Measurements from ENCODE around the gene LIN7C.
"Not testable (repeated sequence)": the region's sequence is repeated elsewhere in the genome, so short reads cannot be mapped to it uniquely, and the experiment has no call there.

Gene LIN7C

DNA sequence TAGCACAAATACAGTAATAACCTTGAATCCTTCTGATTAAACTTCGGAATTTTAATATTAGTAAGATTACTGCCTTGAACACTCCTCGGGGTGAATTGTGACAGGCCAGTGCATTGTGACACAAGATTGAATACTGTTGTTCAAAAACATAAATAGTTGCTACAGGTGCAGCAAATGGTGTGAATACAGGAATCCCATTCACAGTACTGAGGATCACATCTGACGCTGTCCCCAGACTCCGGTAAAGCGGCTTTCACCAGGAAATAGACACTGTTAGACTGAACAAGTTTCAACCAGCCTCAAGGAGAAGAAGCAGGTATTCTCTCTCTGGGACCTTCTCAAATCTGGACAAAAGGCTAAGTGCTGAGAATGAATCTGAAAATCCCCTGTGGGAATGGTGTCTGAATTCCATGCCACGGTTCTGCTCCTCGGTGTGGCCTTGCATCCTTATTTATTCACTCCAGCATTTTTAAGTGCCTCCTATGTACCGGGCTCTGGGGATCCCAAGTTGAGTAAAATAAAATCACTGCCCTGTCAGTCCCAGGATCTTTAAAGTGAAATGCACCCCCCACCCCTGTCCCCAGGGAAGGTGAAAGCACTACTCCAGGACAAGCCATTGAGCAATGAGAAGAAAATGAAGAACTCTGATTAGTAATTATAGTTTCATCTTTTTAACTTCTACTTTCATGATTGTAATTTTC lies 37.4 kb downstream of the LIN7C start:
- DNase-seq, result no peak

DNA sequence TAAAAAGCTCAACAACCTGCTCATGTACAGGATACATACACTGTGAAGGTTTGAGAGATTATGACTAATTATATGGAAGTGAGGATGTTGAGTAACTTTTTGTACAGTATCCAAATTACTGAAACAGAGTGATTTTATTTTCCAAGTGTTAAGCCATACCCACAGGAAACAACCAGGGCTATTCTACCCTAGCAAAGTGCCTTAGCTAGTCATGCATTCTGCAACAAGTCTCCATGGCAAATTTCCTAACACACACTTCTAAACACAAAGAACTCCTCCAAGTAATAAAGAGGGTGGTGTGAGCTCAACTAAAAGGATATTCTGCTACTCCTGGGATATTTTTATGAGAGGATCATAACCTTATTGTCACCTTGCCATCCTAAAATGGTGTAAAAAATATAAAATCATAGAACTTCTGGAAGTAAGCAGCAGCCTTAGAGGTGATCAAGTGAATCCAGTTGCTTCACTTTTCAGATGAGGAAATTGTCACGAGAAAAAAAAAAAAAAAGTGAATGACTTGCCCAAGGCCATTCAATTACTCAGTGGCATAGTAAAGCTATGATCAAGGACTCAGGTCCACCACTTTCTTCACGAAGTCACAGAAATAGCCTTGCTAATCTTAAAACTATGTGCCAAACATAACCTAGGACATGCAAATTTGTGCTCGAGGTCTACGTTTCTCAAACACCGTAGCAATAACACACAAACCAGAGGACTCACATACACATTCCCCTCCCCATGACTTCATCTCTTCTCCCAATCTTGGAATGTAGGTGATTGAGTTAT lies 38.2 kb downstream of the LIN7C start:
- DNase-seq, result peak in 1 of 2 experiments; percentile 6

DNA sequence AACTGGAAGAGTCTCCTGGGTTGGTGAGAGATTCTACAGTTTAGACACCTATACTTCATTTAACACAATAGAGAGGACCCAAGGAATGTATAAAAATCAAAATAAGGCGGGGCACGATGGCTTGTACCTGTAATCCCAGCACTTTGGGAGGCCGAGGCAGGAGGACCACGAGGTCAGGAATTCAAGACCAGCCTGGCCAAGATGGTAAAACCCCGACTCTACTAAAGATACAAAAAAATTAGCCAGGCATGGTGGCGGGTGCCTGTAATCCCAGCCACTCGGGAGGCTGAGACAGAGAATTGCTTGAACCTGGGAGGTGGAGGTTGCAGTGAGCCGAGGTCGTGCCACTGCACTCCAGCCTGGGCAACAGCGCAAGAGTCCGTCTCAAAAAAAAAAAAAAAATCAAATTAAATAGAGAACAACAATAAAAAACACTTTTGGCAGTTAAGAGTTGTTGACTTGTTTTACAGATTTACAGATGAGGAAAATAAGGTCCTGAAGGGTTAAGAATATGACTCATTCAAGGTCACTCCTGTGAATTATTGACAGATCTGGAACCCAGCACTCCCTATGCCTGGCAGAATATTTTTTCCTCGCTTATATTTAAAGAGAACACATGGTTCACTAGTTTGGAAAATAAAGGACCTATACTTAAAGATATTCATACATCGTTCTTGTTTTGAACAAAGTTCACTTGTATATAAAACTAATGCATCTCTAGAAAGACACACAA lies 39.2 kb downstream of the LIN7C start:
- DNase-seq, result no peak

DNA sequence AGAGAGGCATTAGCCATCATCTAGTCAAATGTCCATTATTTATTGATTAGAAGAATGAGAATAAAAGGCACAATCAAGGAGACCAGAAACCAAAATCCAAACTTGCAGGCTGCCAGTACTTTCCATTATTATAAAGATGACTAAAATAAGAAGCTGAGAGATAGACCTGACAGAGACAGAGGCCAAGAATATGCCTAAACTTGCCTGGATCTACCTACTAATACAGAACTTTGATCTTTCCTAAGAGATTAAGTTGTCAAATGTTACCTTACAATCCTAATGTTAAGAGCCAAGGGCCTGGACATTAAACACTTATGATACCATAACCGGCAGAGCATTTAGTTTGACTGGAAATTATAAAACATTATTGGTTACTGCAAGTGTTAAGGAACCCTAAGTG lies 40.2 kb downstream of the LIN7C start:
- DNase-seq, result no peak

DNA sequence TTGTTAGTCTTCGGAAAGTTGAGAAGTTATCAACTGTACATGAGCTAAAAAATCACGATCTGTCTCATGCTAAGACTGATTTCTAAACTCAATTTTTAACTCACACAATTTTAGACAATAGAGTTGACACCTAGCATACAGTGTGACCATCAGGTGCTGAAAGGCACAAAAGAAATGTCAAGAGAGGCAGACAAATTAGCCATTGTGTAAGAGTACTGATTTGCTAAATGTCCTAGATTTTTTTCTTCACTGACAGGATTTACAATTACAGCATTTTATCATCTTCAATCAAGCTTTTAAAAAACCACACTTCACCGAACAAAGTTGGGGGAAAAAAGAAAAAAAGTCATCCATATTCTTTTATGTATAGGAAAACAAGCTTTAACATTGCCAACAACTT lies 40.9 kb downstream of the LIN7C start:
- DNase-seq, result no peak

DNA sequence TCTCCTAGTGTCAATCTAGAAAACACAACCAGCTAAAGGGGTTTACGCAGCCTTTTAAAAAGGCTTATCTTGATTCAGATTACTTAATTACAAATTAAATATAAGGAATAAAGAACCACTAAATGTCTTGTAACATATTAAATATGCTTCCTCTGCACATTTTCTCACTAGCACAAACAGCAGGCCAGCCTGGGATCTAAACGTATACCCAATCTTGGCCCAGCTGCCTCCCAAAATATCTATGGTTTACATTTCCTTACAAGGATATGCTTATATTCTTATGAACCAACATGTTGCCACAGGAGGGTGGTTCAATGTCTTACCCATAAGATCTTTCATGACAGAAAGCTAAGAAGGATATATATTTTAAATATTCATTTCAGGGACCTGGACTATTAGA lies 41.7 kb downstream of the LIN7C start:
- DNase-seq, result no peak

DNA sequence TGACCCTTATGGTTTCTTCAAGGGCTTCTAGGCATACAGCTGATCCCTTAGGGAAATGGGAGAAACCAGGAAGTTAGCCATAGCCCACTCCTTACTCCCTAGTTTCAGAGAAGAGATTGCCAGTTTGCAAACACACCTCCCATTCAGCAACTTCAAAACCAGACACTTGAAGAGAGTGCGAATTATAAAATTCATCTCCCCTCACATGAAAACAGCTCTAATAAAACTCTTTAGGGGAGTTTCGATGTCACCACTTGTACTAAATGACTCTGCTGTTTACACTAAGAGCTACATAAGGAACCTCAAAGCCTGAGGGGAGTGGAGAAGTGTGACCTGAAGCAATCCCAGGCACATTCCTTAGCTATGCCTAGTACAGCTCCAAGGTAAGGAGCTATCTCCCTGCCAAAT lies 42.3 kb downstream of the LIN7C start:
- DNase-seq, result no peak

DNA sequence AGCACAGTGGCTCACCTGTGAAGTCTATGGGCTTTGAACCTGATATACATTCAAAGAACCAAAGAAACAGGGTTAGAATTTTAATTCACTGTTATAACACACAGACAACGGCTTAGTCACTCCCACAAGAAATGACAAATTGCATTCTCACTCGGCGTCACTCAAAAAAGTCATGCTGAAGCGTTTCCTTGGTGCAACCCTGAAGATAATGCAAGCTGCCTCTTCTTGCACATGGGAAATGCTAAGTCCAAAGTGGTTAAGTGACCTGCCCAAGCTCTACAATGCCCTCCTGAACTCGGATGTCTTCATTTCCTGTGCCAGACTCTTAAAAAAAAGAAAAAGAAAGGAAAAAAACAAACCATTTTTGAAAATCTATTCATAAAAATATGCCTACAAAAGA lies 44.0 kb downstream of the LIN7C start:
- no peak for DNase-seq

DNA sequence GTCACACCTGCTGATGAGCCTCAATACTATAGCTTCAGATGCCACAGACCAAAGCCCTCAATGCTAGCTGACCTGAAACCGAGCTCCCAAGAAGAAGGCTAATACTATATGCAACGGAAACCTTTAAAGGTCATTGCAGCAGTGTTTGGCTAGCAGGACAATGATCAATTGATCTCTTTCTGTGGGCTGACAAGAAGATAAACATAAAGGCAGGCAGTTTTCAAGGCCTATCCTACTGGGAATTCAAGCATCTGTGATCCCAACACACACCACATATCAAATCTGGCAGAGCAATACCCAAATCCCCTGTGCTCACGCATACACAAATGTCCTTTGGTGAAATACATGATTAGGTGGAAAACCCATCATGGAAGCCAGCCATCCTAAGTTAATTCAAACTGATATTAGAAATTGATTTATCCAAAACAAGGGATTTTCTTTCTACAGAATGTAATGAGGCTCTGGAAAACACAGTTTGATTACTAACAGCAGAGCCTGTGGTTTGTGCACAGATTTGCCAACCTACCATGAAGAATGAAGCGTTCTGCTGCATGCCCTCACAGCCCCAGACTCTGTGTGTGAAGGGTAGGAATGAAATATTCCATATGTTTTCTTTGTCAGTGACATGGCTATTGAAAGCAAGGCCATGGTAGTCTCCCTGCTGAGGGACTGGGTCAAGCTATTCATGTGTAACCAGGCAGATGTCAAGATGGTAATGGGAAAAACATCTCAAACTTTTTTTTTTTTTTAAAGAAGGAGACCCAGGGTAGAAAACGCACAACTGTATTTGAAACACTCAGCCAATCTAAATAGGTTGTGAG lies 46.2 kb downstream of the LIN7C start:
- DNase-seq, result no peak

DNA sequence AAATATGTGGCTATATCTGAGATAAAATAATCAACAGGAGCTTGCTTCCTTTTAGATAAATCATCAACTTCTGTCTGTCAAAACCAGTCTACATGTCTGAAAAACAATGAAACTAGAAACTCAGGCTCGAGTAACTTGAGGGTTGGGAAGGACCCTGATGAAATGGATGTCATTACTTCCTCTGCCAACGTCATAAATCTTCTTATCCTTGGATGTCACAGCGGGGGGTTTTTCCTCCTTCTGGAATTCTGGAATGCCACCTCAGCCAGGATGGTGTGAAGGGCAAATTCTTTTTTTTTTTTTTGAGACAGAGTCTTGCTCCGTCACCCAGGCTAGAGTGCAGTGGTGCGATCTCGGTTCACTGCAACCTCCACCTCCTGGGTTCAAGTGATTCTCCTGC lies 47.4 kb downstream of the LIN7C start:
- no peak for DNase-seq

DNA sequence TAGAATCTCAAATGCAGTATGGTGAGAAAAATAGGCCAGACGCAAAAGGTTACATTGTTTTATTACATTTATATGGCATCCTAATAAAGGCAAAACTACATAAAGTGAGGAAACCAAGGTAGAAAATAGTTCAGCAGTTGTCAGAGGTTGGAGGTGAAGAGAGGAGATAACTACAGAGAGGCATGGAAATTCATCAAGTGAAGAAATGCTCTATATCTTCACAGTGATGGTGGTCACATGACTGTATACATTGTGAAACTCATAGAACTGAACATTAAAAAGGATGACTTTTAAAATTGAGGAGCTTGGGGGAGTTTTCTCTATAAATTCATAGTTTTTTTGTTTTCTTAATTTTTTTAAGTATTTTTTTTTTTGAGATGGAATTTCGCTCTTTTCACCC lies 48.4 kb downstream of the LIN7C start:
- DNase-seq, result no peak

DNA sequence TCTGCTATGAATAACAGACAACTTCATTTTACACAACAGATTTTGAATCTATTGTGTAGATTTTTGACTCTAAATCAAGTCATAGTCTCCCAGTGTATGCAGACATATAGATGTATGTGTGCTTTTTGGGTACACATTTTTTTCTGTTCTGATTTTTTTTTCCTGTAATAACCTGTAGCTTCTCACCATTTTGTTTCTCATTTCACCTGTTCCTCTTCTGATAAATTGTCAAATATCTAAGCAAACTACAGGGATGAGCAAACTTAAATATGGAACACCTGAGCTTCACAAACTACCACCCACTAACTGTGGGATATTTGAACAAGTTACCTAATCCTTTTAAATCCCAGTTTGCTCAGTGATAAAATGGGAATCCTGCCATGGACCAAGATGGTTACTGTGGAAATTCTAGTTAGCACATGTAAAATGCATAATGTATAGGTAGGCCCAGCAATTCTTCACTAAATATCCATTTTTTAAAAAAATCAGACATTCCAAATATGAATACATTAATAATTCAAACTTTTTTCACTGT lies 49.7 kb downstream of the LIN7C start:
- no peak for DNase-seq

DNA sequence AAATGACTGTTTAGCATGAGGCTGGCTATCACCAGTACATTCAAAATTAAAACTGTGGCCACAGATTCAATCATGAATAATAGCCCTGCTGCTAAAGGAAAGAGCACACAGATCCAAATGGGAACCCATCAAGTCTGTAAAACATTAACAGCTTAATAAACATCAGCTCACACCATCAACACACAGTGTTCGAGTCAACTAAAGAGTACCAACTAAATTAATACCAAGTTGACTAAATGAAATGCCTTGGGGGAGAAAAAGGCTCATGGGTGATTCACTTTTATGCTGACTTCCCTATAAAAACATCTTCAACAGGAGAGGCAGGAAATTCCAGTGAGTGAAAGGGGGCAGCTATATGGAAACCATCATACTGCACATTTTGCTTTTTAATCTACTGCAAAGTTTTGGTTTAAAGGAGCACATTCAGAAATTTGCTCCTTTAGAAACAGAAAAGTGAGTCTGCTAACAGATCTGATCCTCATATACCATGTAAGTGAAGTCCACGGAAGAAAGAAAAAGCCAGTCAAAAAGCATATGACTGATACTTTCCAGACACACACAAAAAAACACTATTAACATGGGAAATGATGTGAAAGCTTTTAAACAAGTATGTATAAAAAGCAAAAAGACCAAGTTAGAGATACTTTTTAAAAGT lies 50.3 kb downstream of the LIN7C start:
- no peak for DNase-seq

DNA sequence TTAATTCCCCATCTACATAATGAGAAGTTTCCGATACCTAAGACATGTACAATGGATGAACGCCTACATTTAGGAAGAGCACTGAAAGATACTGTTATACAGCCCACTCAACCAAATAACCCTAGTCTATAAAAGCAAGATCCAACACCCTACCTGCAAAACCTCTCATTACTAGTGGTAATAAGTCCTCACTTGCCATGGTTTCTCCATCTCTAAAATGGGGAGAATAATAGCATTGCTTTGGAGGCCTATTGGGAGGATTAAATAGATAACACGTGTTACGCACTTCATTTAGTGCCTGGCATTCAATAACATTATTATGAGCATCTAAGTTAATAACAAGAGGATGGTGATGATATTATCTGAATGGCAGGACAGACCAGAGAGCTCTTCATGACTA lies 50.9 kb downstream of the LIN7C start:
- no peak for DNase-seq

DNA sequence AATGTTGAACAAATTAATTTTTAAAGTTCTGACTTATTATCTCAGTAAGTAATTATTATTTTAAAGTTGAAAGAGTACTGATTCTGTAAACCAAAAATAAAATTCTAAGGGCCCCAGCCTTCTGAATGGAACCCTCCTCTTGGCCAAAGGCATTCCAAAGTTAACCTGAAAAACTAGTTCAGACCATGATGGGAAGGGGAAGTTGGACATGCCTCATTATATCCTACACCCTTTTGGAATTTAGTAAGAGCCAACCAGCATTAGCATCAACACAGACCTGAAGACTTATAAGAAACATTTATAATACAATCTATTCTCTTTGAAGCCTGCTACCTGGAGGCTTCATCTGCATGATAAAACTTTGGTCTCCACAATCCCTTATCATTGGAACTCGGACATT lies 52.9 kb downstream of the LIN7C start:
- no peak for DNase-seq

DNA sequence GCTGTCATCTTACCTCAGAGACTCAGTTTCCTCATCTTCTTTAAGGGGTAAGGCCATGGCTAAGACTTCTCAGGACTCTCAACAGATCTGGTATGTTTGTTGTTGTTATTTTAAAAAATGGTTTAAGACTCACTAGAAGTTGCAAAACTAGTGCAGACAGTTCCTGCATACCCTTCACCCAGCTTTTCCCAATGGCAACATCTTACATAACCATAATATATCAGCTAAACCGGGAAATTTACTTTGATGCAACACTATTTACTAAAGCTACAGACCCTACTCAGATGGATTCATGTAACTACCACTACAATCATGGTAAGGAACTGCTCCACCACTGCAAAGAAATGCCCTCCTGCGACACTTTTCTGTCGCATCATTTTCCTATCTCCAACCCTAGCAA lies 54.4 kb downstream of the LIN7C start:
- DNase-seq, result no peak

DNA sequence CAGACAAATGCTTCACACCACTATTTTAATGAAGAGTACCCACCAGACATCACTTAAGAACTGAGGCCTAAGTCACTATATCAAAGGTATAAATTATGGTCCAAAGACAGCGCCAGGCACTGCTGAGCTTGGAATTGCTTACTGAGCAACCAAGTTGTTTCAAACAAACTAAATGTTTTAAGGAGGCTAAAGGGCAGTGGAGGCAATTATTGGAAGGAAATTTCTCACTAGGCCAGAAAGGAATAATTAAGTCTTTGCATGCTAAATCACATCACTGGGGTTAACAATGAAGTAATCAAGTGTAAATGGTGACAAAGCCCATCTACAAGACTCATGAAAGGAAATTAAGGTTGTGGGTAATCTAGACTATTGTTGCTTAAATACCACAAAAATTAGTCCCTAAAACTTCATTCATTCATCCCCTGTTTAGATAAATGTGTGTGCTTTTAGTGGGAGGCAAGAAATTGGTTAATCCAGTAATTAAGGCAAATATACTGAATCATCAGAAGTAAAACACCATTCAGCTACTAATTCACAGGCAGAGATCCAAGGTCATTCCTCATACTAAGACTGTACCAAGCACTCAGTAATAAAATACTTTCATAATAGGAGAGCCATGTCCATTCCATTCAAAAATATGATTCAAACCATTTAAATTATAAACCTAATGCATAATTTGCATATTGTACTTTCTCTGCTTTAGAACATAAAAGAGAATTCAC lies 55.2 kb downstream of the LIN7C start:
- no peak for DNase-seq

DNA sequence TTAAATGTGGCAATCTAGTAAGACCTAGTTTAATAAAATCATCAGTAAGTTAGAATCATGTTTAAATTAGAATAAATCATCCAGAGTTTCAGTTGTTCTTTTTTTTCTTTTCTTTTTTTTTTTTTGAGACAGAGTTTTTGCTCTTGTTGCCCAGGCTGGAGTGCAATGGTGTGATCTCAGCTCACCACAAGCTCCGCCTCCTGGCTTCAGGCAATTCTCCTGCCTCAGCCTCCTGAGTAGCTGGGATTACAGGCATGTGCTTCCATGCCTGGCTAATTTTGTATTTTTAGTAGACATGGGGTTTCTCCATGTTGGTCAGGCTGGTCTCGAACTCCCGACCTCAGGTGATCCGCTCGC lies 58.4 kb downstream of the LIN7C start:
- not testable (repeated sequence) for DNase-seq

DNA sequence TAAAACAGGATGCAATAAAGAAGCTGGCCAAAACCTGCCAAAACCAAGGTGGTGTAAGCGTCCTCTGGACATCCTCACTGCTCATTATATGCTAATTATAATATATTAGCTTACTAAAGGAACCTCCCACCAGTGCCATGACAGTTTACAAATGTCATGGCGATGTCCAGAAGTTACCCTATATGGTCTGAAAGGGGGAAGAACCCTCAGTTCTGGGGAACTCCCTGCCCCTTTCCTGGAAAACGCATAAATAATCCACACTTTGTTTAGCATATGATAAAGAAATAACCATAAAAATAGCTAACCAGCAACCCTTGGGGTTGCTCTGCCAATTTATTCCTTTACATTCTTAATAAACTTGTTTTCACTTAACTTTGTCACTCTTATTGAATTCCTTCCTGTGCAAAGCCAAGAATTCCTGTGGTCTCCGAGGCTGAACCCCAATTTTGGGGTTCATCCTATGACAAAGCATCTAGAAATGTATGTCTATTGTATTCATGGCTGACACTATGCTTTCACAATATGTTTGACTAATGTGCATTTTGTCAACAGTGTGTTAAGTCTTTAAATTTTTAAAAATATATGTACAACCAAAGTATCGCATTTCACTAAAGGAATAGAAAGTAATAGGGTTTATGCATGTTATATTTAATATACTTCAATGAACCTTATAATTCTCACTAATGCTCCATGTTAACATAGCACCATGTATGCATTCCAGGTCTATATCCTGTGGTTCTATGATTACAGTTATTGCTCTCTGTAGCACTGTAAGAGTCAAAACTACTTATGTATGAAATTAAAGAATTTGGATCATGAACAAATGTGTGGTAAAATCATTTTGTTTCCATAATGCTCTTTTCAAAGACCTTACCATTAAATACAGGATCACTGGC lies 59.0 kb downstream of the LIN7C start:
- no peak for DNase-seq

DNA sequence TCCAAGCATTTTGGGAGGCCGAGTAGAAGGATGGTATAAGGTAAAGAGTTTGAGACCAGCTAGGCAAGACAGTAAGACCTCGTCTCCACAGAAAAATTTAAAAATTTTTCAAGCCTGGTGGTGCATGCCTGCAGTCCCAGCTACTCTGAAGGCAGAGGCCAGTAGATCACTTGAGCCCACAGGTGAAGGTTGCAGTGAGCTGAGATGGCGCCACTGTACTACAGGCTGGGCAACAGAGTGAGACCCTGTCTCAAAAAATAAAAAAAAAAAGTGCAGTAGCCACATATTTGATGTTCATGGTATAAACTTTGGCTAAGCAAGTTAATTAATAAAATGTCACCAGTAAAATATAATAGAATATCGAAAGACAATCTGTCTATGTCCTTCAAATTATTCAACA lies 60.9 kb downstream of the LIN7C start:
- DNase-seq, result no peak

DNA sequence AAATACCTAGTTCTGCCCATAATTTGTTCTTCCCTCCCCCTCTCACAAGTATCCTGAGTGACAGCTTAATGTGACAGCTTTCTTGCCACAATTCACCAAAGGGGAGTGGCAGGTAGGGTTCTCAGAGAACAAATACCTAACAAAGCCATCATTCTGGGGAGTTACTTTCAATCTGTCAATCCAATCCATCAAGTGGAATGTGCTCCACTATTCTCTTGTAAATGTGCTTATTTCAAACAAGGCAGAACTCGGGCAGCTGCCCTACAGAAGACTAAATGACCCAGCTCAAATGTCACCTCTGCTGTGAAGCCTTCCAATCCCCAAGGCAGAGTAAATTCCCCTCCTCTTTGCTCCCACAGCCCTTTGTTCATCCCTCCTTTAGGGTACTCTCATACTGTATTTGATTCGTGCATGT lies 61.8 kb downstream of the LIN7C start:
- DNase-seq, result no peak
